ENCODE results near the gene PDGFRA.
"Not testable (repeated sequence)": the region's sequence is repeated elsewhere in the genome, so short reads cannot be mapped to it uniquely, and the experiment has no call there.

PDGFRA gene

GRCh38 chr4:54296548-54297203, 67.6 kb downstream of the PDGFRA start:
- no peak for DNase-seq (ENCODE audit: low read depth, low spot score)
- H3K4me3 ChIP-seq (ENCODE audit: low read length), result no peak overlapping the region

GRCh38 chr4:54308110-54308509, 79.0 kb downstream of the PDGFRA start:
- DNase-seq (ENCODE audit: low read depth, low spot score), result no peak
- H3K4me3 ChIP-seq (ENCODE audit: low read length), result no peak overlapping the region

- DNase-seq (ENCODE audit: low read depth, low spot score), result no peak
- H3K4me3 ChIP-seq (ENCODE audit: low read length), result no peak overlapping the region
Measured at GRCh38 chr4:54315561-54316538, 86.8 kb downstream of the PDGFRA start.

GRCh38 chr4:54317690-54318089, 88.6 kb downstream of the PDGFRA start:
- no peak for DNase-seq (ENCODE audit: low read depth, low spot score)
- H3K4me3 ChIP-seq (ENCODE audit: low read length), result no peak overlapping the region

GRCh38 chr4:54318904-54319303, 89.8 kb downstream of the PDGFRA start:
- H3K4me3 ChIP-seq (ENCODE audit: low read length), result no peak overlapping the region
- DNase-seq (ENCODE audit: low read depth, low spot score), result peak; percentile 46

GRCh38 chr4:54320826-54321685, 92.0 kb downstream of the PDGFRA start:
- no peak for DNase-seq (ENCODE audit: low read depth, low spot score)
- H3K4me3 ChIP-seq (ENCODE audit: low read length), result no peak overlapping the region

GRCh38 chr4:54322818-54323417, 93.8 kb downstream of the PDGFRA start:
- DNase-seq (ENCODE audit: low read depth, low spot score), result peak; percentile 48

GRCh38 chr4:54330896-54331295, 101.8 kb downstream of the PDGFRA start:
- no peak overlapping the region for H3K4me3 ChIP-seq (ENCODE audit: low read length)
- no peak for DNase-seq (ENCODE audit: low read depth, low spot score)

More at GRCh38 chr4:54322818-54323417, 93.8 kb downstream of the PDGFRA start:
- no peak overlapping the region for H3K4me3 ChIP-seq (ENCODE audit: low read length)

- H3K4me3 ChIP-seq (ENCODE audit: low read length), result no peak overlapping the region
- DNase-seq (ENCODE audit: low read depth, low spot score), result no peak
Measured at GRCh38 chr4:54332542-54332941, 103.4 kb downstream of the PDGFRA start.

GRCh38 chr4:54333657-54334056, 104.6 kb downstream of the PDGFRA start:
- no peak overlapping the region for H3K4me3 ChIP-seq (ENCODE audit: low read length)
- DNase-seq (ENCODE audit: low read depth, low spot score), result no peak

- DNase-seq (ENCODE audit: low read depth, low spot score); H3K4me3 ChIP-seq (ENCODE audit: low read length): not testable (repeated sequence)
Measured at GRCh38 chr4:54334769-54335168, 105.7 kb downstream of the PDGFRA start.

- no peak for DNase-seq (ENCODE audit: low read depth, low spot score)
Measured at GRCh38 chr4:54337009-54337408, 107.9 kb downstream of the PDGFRA start.

GRCh38 chr4:54342067-54342466, 113.0 kb downstream of the PDGFRA start:
- not testable (repeated sequence) for H3K4me3 ChIP-seq (ENCODE audit: low read length); DNase-seq (ENCODE audit: low read depth, low spot score)

More at GRCh38 chr4:54337009-54337408, 107.9 kb downstream of the PDGFRA start:
- H3K4me3 ChIP-seq (ENCODE audit: low read length), result no peak overlapping the region
